HG03521 (cell line): ENCODE data around the gene EYA4.

Source experiments
- ATAC-seq: cut with Tn5 transposase; IDR thresholded peaks from one replicate; pipeline ENCODE4 v1.9.1; 2021; ENCODE audit warnings: mild to moderate bottlenecking, moderate library complexity; ENCODE audit not compliant: unreplicated experiment

Gene EYA4

GRCh38 chr6:133502441-133503335 lies 261.5 kb downstream of the EYA4 start:
- no peak for ATAC-seq

GRCh38 chr6:133503336-133503729 lies 262.2 kb downstream of the EYA4 start:
- no peak for ATAC-seq

- no peak for ATAC-seq
Observed at GRCh38 chr6:133504158-133504557, 263.0 kb downstream of the EYA4 start.

- ATAC-seq, result no peak
Observed at GRCh38 chr6:133504761-133505160, 263.6 kb downstream of the EYA4 start.

- ATAC-seq, result no peak
Observed at GRCh38 chr6:133505681-133506080, 264.5 kb downstream of the EYA4 start.

- no peak for ATAC-seq
Observed at GRCh38 chr6:133512410-133513016, 271.4 kb downstream of the EYA4 start.

- ATAC-seq, result no peak
Observed at GRCh38 chr6:133523816-133524215, 282.7 kb downstream of the EYA4 start.

- ATAC-seq, result no peak
Observed at GRCh38 chr6:133526436-133526835, 285.3 kb downstream of the EYA4 start.

GRCh38 chr6:133528566-133528965 lies 287.4 kb downstream of the EYA4 start:
- ATAC-seq, result no peak

- ATAC-seq, result no peak
Observed at GRCh38 chr6:133532908-133533307, 291.8 kb downstream of the EYA4 start.

- ATAC-seq, result no peak
Observed at GRCh38 chr6:133539502-133540259, 298.5 kb downstream of the EYA4 start.

- ATAC-seq, result no peak
Observed at GRCh38 chr6:133540361-133540760, 299.2 kb downstream of the EYA4 start.

GRCh38 chr6:133541040-133541439 lies 299.9 kb downstream of the EYA4 start:
- no peak for ATAC-seq

- ATAC-seq, result no peak
Observed at GRCh38 chr6:133542056-133542821, 301.1 kb downstream of the EYA4 start.

- no peak for ATAC-seq
Observed at GRCh38 chr6:133544419-133544818, 303.3 kb downstream of the EYA4 start.

- no peak for ATAC-seq
Observed at GRCh38 chr6:133546098-133546497, 304.9 kb downstream of the EYA4 start.

- no peak for ATAC-seq
Observed at GRCh38 chr6:133547136-133547535, 306.0 kb downstream of the EYA4 start.

- no peak for ATAC-seq
Observed at GRCh38 chr6:133548423-133549159, 307.4 kb downstream of the EYA4 start.

GRCh38 chr6:133549371-133549801 lies 308.2 kb downstream of the EYA4 start:
- ATAC-seq, result no peak

- no peak for ATAC-seq
Observed at GRCh38 chr6:133550026-133550425, 308.9 kb downstream of the EYA4 start.
